ENCODE data around the gene TRAPPC14. TPM values are rescaled to one million over a fixed set of nuclear protein-coding genes. Genes with fewer than 3 reads are reported as not detected.
"Not testable (repeated sequence)": the region's sequence is repeated elsewhere in the genome, so short reads cannot be mapped to it uniquely, and the experiment has no call there.

TRAPPC14 gene
- polyA plus RNA-seq, 6 donors from 2014 or later, result 2.0 to 9.1 (median 3.3) TPM

DNA sequence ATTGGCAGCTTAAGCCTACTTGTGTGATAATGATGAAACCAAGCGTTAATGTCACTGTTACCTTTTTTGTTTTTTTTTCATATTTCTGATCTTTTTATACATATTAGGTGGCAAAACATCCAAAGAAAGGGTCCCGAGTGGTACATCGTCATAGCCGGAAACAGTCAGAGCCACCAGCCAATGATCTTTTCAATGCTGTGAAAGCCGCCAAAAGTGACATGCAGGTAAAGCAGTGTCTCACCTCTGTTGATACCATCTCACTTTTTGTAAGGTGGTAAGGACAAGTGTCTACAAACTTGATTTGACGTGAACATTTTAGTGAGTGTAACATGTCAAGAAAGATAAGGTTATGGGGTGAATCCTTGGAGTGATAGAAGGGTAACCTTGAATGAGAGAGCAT lies 24.1 kb upstream of the TRAPPC14 start:
- not testable (repeated sequence) for ATAC-seq (ENCODE audit: low read depth in 2 of 2); H3K27me3 Mint-ChIP-seq; H3K36me3 Mint-ChIP-seq; DNase-seq; H3K4me3 Mint-ChIP-seq; H3K9me3 Mint-ChIP-seq
- Mint-ChIP-seq H3K4me1 (peaks cover 8 to 12% (median 10%) of the 10 kb centered on the region in 3 donors), H3K27ac (peak overlapping the region in 1 of 6 donors; percentile 49)

DNA sequence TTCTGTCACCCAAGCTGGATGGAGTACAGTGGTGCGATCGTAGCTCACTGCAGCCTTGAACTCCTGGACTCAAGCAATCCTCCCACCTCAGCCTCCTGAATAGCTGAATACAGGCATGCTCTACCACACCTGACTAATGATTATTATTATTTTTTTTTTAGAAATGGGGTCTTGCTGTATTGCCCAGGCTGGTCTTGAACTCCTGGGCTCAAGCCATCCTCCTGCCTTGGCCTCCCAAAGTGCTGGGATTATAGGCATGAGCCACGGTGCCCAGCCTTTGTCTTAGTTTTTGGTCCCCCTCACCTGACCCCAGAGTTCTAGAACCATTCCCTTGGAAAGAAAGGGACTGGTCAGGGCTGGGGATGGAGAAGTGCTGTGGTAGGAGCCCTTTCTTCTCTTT lies 21.6 kb upstream of the TRAPPC14 start:
- not testable (repeated sequence) for ATAC-seq (ENCODE audit: low read depth in 2 of 2); H3K36me3 Mint-ChIP-seq; DNase-seq; H3K27me3 Mint-ChIP-seq; H3K9me3 Mint-ChIP-seq
- Mint-ChIP-seq H3K4me3 (peak overlapping the region in 1 of 8 donors; percentile 29), H3K27ac (peak overlapping the region in 1 of 6 donors; percentile 76), H3K4me1 (peaks cover 22 to 29% (median 25%) of the 10 kb centered on the region in 3 donors)

GRCh38 chr7:100177045-100178001 lies 18.8 kb upstream of the TRAPPC14 start, which contains the start of the genes GPC2 and STAG3:
GPC2 (minus strand) TSS chr7:100177381; CDS start chr7:100177199, 182 bp downstream.
STAG3 (plus strand) TSS chr7:100177918; CDS start chr7:100180557, 2,639 bp downstream.
- Mint-ChIP-seq H3K27me3 (no peaks in the 10 kb centered on the region), H3K4me1 (peaks cover 22 to 41% (median 30%) of the 10 kb centered on the region in 3 donors), H3K27ac (peak within 1 kb of the TSS; percentile 24 to 90 (median 43)), H3K9me3 (peaks cover 0 to 1% (median 0%) of the 10 kb centered on the region in 7 donors), H3K4me3 (peak within 1 kb of the TSS; percentile 73 to 94 (median 87)), H3K36me3 (no peaks in the 10 kb centered on the region)
- peak; percentile 97 for DNase-seq
- peak; percentile 88 for ATAC-seq (ENCODE audit: low read depth in 2 of 2)

DNA sequence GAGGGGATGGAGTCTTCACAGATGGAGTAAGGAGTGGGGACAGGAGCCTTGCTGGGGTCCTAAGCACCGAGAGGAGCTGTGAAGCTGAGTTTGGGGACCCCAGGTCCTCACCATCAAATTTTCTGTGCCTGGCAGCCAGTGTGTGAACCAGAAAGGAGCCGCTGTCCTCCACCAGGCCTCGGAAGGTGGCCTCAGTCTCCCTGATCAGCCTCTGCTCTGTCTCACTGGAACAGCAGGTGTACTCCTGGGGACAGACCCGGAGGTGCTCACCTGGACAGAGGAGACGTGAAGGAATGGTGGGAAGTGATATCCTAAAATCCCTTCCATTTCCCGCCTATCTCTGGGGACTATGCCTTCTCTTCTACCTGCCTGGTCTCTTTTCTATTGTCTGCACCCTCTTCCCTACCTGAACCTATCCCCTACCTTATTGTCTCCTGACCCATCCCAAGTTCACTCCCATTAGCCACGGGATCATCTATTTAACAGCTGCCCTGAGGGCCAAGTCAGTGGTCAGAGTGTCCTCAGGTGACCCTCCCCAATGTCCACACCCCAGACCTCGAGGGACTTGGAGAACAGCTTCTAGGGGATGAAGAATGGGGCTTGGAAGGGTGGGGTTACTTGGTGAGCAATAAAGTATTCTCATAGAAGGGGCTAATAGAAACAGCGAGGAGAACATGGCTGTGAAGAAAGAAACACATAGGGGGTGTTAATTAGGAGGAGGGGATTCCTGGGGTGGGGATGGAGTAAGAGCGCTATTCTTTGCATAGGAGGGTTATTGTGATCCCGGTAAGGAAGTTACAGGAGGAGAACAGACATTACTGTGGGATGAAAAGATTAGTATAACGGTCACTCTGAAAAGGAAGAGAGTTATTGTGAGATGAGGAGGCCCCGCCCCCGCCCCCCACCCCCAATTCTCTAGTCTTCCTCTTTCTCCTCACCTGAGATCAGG lies 17.8 kb upstream of the TRAPPC14 start:
- Mint-ChIP-seq H3K27ac (peak overlapping the region; percentile 24 to 53 (median 43)), H3K4me1 (peaks cover 27 to 47% (median 33%) of the 10 kb centered on the region in 3 donors), H3K9me3 (peaks cover 0 to 1% (median 0%) of the 10 kb centered on the region in 7 donors), H3K27me3 (no peaks in the 10 kb centered on the region), H3K4me3 (peak overlapping the region; percentile 73 to 94 (median 87)), H3K36me3 (no peaks in the 10 kb centered on the region)
- ATAC-seq (ENCODE audit: low read depth in 2 of 2) (no peak), DNase-seq (no peak)

DNA sequence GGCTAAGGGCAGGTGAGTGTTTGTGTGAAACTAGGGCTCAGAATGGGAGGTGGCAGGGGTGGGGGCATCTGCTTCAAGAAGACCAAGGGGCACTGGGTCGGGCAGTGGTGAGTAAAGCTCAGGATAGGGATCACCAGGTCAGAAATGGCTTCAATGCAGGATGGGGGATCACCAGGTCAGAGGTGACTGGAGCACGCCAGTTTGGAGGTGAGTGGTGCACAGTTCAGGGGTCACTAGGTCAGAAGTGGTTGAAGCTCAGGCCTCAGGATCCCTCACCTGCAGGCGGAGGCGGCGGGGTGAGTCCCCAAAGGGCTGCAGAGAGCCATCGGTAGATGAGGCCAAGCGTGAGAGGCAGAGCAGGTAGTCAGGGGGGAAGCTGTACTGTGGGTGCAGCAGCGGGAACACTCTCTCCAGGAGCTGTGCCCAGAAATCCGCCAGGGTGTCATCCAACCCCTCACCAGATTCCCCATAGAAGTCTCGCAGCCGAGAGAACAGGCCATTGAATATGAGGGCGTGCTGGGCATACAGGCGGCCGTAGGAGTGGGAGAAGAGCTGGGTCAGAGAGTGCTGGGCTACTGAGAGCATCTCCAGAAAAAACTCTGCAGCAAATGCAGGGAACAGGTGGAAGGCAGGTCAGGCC lies 16.9 kb upstream of the TRAPPC14 start:
- peak overlapping the region in 4 of 6 donors; percentile 10 to 84 (median 42) for H3K27ac Mint-ChIP-seq
- DNase-seq, result no peak
- no peak for ATAC-seq (ENCODE audit: low read depth in 2 of 2)
- H3K27me3 Mint-ChIP-seq, result peaks cover 5 to 7% (median 6%) of the 10 kb centered on the region in 3 donors
- peaks cover 0 to 1% (median 0%) of the 10 kb centered on the region in 7 donors for H3K9me3 Mint-ChIP-seq
- peak overlapping the region in 7 of 8 donors; percentile 15 to 80 (median 75) for H3K4me3 Mint-ChIP-seq
- peaks cover 28 to 45% (median 33%) of the 10 kb centered on the region in 3 donors for H3K4me1 Mint-ChIP-seq
- H3K36me3 Mint-ChIP-seq, result no peaks in the 10 kb centered on the region

- ATAC-seq (ENCODE audit: low read depth in 2 of 2) (no peak), DNase-seq (no peak)
- H3K36me3 Mint-ChIP-seq, result no peaks in the 10 kb centered on the region
- peaks cover 8 to 15% (median 13%) of the 10 kb centered on the region in 3 donors for H3K27me3 Mint-ChIP-seq
- peaks cover 0 to 1% (median 0%) of the 10 kb centered on the region in 7 donors for H3K9me3 Mint-ChIP-seq
- peaks cover 29 to 48% (median 40%) of the 10 kb centered on the region in 3 donors for H3K4me1 Mint-ChIP-seq
- H3K27ac Mint-ChIP-seq, result peak overlapping the region in 1 of 6 donors; percentile 71
- peak overlapping the region in 1 of 8 donors; percentile 45 for H3K4me3 Mint-ChIP-seq
These were observed 16.1 kb upstream of the TRAPPC14 start for GRCh38 chr7:100174582-100174981.

DNA sequence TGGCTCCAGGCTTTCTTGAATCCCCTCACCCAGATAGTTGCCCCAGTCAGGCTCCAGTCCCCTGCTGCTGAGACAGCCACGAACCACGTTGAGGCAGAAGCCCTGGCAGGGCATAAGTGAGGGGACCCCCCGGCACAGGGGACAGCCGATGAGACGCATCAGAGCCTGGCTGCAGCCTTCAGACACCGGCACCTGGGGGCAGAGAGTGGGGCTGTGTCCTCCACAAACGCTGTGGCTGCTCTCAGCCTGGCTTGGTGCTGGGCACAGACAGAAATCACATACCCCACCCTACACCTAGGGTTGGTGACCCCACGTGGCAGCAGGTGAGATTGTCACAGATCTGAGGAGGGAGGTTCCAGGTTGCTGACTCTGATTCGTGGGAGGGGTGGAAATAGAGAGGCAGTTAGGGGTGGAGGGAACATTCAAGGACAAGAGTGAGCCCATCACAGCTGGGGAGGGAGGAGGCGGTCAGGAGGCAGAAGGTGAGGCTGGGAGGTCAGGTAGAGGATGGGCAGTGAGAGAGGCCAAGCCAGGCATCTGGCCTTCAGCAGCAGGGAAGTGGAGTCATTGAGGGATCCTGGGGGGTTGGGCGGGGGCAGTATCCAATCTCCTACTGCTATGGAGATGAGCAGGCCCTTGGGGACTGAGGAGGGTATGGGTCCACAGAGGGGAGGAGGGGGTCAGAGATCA lies 15.4 kb upstream of the TRAPPC14 start:
- DNase-seq (no peak), ATAC-seq (ENCODE audit: low read depth in 2 of 2) (no peak)
- peaks cover 29 to 49% (median 46%) of the 10 kb centered on the region in 3 donors for H3K4me1 Mint-ChIP-seq
- H3K27ac Mint-ChIP-seq, result no peak overlapping the region
- peaks cover 11 to 17% (median 14%) of the 10 kb centered on the region in 3 donors for H3K27me3 Mint-ChIP-seq
- H3K4me3 Mint-ChIP-seq, result peak overlapping the region in 1 of 8 donors; percentile 41
- no peaks in the 10 kb centered on the region for H3K36me3 Mint-ChIP-seq
- H3K9me3 Mint-ChIP-seq, result peaks cover 0 to 1% (median 0%) of the 10 kb centered on the region in 7 donors

- Mint-ChIP-seq H3K36me3 (no peaks in the 10 kb centered on the region), H3K4me3 (peak overlapping the region; percentile 67 to 85 (median 82)), H3K27ac (peak overlapping the region in 2 of 6 donors; percentile 19 to 52), H3K4me1 (peaks cover 43 to 60% (median 57%) of the 10 kb centered on the region in 3 donors), H3K27me3 (peaks cover 32 to 38% (median 35%) of the 10 kb centered on the region in 3 donors), H3K9me3 (no peaks in the 10 kb centered on the region)
- ATAC-seq (ENCODE audit: low read depth in 2 of 2), result peak in 1 of 2 donors; percentile 18
- no peak for DNase-seq
These were observed 13.3 kb upstream of the TRAPPC14 start for GRCh38 chr7:100171840-100172239.

DNA sequence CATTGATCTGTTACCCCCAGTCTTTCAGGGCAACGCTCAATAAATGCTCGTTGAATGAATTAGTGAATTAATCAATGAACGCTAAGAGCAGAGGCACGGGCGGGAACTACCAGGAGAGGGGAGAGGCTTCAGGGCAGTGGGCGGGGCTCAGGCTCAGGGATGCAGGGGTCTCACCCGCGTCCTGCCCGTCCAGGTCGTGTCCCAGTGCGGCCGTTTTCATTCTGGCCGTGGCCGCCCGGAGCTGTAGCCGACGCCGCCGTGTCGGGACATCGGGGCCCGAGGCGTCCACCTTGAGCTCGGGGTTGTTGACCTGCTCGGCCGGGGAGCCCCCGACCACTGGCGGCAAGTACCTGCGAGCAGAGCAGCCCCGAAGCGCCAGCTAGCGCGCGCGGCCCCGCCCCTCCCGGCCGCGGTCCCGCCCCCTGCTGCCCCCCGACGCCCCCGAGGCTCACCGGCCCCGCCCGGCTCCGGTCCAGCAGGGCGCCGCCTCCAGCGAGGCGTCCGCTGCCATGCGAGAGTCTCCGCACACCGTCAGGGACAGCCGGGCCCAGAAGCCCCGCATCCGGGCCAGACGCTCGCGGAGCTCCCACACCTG lies 12.7 kb upstream of the TRAPPC14 start:
- ATAC-seq (ENCODE audit: low read depth in 2 of 2) (peak; percentile 49 to 50), DNase-seq (peak; percentile 43)
- peaks cover 39 to 44% (median 41%) of the 10 kb centered on the region in 3 donors for H3K27me3 Mint-ChIP-seq
- H3K4me3 Mint-ChIP-seq, result peak overlapping the region; percentile 42 to 86 (median 75)
- peaks cover 42 to 59% (median 53%) of the 10 kb centered on the region in 3 donors for H3K4me1 Mint-ChIP-seq
- no peaks in the 10 kb centered on the region for H3K36me3 Mint-ChIP-seq
- no peak overlapping the region for H3K27ac Mint-ChIP-seq
- no peaks in the 10 kb centered on the region for H3K9me3 Mint-ChIP-seq

DNA sequence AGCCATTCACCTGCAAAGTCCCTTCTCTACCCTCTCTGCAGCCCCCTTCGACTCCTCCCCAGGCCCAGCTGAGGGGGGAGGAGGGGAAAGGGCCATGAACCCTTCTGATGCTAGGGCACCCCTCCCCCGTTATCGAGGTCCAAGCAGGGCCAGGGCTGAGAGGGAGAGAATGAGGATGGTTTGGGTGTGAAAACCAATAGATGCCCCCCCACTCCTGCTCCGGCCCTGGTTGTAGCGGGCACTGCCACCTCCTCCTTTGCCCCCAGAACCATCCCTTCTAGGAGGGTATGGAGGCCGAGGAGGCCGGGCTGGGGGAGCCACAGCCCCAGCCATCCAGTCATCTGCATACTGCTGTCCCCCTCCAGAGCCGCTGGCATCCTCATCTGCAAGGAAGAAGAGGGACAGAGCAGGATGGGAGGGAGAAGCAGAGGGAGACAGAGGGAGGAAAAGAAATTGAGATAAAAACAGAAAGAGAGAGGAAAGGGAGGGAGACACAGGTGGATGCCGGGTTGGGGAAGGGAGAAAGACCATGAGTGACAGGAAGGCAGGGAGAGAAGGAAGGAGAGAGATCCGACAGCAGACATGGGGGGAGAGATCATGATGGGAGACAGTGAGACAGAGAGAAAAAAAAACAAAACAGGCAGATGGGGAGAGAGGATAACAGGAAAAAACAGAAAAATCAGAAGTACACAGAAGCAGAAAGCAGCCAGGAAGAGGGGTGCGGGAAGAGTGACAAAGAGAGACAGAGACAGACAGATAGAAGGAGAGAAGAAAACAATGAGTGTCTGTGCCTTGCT lies 11.8 kb upstream of the TRAPPC14 start:
- Mint-ChIP-seq H3K27ac (peak overlapping the region in 4 of 6 donors; percentile 45 to 80 (median 52)), H3K9me3 (no peaks in the 10 kb centered on the region), H3K27me3 (peaks cover 43 to 51% (median 47%) of the 10 kb centered on the region in 3 donors), H3K4me1 (peaks cover 38 to 58% (median 49%) of the 10 kb centered on the region in 3 donors), H3K36me3 (no peaks in the 10 kb centered on the region), H3K4me3 (peak overlapping the region; percentile 67 to 87 (median 75))
- no peak for DNase-seq
- ATAC-seq (ENCODE audit: low read depth in 2 of 2), result no peak
